PC-3 (cell line): ENCODE measurements around the gene MAZ. TPM values are rescaled to one million over a fixed set of nuclear protein-coding genes. Genes with fewer than 3 reads are reported as not detected.
A peak's percentile ranks its signal among the peaks of the same experiment; 100 is the strongest.

Experiments
- ATAC-seq: fragments of 200-7000 bp; cut with Tn5 transposase; 2 replicates; pipeline ENCODE4 v1.9.1; 2020; ENCODE audit warnings: mild to moderate bottlenecking, moderate library complexity
- BruUV-seq: library from RNA; stranded (reverse); fragments of 400-500 nt; replicated peaks from 2 replicates; lab custom pipeline; 2021; lab: Mats Ljungman, UMichigan
- CTCF ChIA-PET: fragments of 300-600 bp; sonication (Branson Sonifier 250); formaldehyde crosslinking; loops from one replicate; lab custom pipeline; 2022; ENCODE audit warnings: antibody characterized with exemption; lab: Charles Lee
- POLR2A ChIA-PET: fragments of 300-600 bp; sonication (Branson Sonifier 250); formaldehyde crosslinking; loops from one replicate; lab custom pipeline; 2022; ENCODE audit warnings: antibody characterized with exemption; ENCODE audit not compliant: unreplicated experiment; lab: Charles Lee
- DNase-seq: peaks from one replicate; pipeline ENCODE4 v3.0.0-alpha.2; 2015
- H2AFZ ChIP-seq: fragments of 300-600 bp; sonication (generic); 2 replicates; pipeline ENCODE4 v1.6.0; 2016; ENCODE audit warnings: antibody characterized with exemption, low read length
- H3F3A ChIP-seq: fragments of 300-600 bp; sonication (generic); one replicate; pipeline ENCODE4 v1.6.0; 2017; ENCODE audit warnings: antibody characterized with exemption, low read length, control low read depth, mild to moderate bottlenecking; ENCODE audit not compliant: unreplicated experiment
- H3K27ac ChIP-seq: fragments of 300-600 bp; sonication (generic); 2 replicates; pipeline ENCODE4 v1.5.1; 2016; ENCODE audit warnings: mild to moderate bottlenecking, low read length
- H3K27me3 ChIP-seq: fragments of 300-600 bp; sonication (generic); 2 replicates; pipeline ENCODE4 v1.6.1; 2016; ENCODE audit warnings: low read length, mixed read lengths
- H3K36me3 ChIP-seq: fragments of 300-600 bp; sonication (generic); 2 replicates; pipeline ENCODE4 v1.6.1; 2016; ENCODE audit warnings: low read depth, mixed run types, low read length, mixed read lengths
- H3K4me1 ChIP-seq: fragments of 300-600 bp; sonication (generic); 2 replicates; pipeline ENCODE4 v1.5.1; 2016; ENCODE audit warnings: low read length; ENCODE audit not compliant: insufficient read depth
- H3K4me2 ChIP-seq: fragments of 300-600 bp; sonication (generic); 2 replicates; pipeline ENCODE4 v1.6.0; 2016; ENCODE audit warnings: low read length
- H3K4me3 ChIP-seq: fragments of 300-600 bp; sonication (generic); 2 replicates; pipeline ENCODE4 v1.5.1; 2016; ENCODE audit warnings: mild to moderate bottlenecking, low read length, mixed read lengths
- H3K79me2 ChIP-seq: fragments of 300-600 bp; sonication (generic); 2 replicates; pipeline ENCODE4 v1.6.1; 2017; ENCODE audit warnings: low read length, mixed read lengths
- H3K9ac ChIP-seq: fragments of 300-600 bp; sonication (generic); 2 replicates; pipeline ENCODE4 v1.6.0; 2016; ENCODE audit warnings: mild to moderate bottlenecking, low read length
- H3K9me2 ChIP-seq: fragments of 300-600 bp; sonication (generic); replicated peaks from 2 replicates; pipeline ENCODE4 v1.6.1; 2016; ENCODE audit warnings: mixed run types, low read length, mixed read lengths
- H3K9me3 ChIP-seq: fragments of 300-600 bp; sonication (generic); 2 replicates; pipeline ENCODE4 v1.6.1; 2016; ENCODE audit warnings: low read length, mixed read lengths
- H4K20me1 ChIP-seq: fragments of 300-600 bp; sonication (generic); 2 replicates; pipeline ENCODE4 v1.6.1; 2016; ENCODE audit warnings: low read length, mixed read lengths
- EZH2 ChIP-seq: fragments of 300-600 bp; sonication (generic); IDR thresholded peaks from one replicate; pipeline ENCODE4 v1.6.1; 2017; ENCODE audit warnings: antibody characterized with exemption, mild to moderate bottlenecking, low read length; ENCODE audit not compliant: unreplicated experiment
- EZH2phosphoT487 ChIP-seq: fragments of 300-600 bp; sonication (generic); IDR thresholded peaks from 2 replicates; pipeline ENCODE4 v1.6.1; 2018; ENCODE audit warnings: mild to moderate bottlenecking, antibody characterized with exemption, low read length, borderline replicate concordance
- intact Hi-C: fragments of 100-400 bp; cut with micrococcal nuclease; formaldehyde crosslinking; loops from 2 replicates; pipeline ENCODE4 v1.9.0; 2023
- total RNA-seq: library from RNA; depleted of rRNA; stranded (reverse); fragments of >200 nt; gene quantifications from 2 replicates; pipeline ENCODE4 v1.2.3, GENCODE V29; 2014
- TF ChIP-seq, protein P1 (sequence below): fragments of 300-600 bp; sonication (generic); conservative IDR thresholded peaks from 2 replicates; pipeline ENCODE4 v1.5.1; 2017; ENCODE audit warnings: antibody characterized with exemption, low read depth, mild to moderate bottlenecking, low read length

The MAZ gene
- total RNA-seq, 1 experiment from 2014 or later: 279 TPM

DNA sequence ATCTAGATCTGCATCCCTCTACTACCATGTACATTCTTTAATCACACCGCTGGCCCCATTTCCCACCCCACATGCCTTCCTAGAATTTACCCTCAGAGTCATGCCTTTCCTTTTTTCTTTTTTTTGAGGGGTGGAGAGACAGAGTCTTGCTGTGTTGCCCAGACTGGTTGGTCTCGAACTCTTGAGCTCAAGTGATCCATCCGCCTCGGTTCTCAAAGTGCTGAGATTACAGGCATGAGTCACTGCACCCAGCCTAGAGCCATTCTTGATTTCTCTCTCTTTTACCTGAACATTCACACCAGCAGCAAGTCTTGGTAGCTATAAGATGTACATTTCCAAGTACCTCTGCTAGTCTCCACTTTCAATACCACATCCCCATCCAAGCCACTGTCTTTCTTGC is 11.8 kb downstream of the MAZ start:
- Histone ChIP-seq H3F3A (peaks cover 3% of the 10 kb centered on the region), H3K4me3 (no peak overlapping the region), H3K9ac (no peak overlapping the region), H3K9me3 (no peaks in the 10 kb centered on the region), H3K27me3 (no peaks in the 10 kb centered on the region), H3K79me2 (peaks cover 38% of the 10 kb centered on the region), H3K4me2 (peak overlapping the region; percentile 96), H3K9me2 (no peaks in the 10 kb centered on the region), H3K4me1 (peaks cover 54% of the 10 kb centered on the region), H2AFZ (no peak overlapping the region), H3K36me3 (no peaks in the 10 kb centered on the region; the same call in none of the 2 replicates), H3K27ac (no peak overlapping the region), H4K20me1 (no peaks in the 10 kb centered on the region)
- ChIA-PET CTCF (interaction anchor here (2.7 kb wide), 1 partner anchor 30 kb away, joined by 9 read pairs; no protein-coding TSS in a partner anchor), POLR2A (no interaction called here)
- TF ChIP-seq EZH2phosphoT487: no peak
- TF ChIP-seq, protein P1, sequence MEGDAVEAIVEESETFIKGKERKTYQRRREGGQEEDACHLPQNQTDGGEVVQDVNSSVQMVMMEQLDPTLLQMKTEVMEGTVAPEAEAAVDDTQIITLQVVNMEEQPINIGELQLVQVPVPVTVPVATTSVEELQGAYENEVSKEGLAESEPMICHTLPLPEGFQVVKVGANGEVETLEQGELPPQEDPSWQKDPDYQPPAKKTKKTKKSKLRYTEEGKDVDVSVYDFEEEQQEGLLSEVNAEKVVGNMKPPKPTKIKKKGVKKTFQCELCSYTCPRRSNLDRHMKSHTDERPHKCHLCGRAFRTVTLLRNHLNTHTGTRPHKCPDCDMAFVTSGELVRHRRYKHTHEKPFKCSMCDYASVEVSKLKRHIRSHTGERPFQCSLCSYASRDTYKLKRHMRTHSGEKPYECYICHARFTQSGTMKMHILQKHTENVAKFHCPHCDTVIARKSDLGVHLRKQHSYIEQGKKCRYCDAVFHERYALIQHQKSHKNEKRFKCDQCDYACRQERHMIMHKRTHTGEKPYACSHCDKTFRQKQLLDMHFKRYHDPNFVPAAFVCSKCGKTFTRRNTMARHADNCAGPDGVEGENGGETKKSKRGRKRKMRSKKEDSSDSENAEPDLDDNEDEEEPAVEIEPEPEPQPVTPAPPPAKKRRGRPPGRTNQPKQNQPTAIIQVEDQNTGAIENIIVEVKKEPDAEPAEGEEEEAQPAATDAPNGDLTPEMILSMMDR: no peak
- TF ChIP-seq EZH2: no peak
- intact Hi-C loops: loop anchor here (5.0 kb wide), 2 partner anchors 44 to 204 kb away; partner anchors contain the start of genes C16orf92 and CDIPT
- no TSS peak for BruUV-seq
- no peak for ATAC-seq
- no peak for DNase-seq

DNA sequence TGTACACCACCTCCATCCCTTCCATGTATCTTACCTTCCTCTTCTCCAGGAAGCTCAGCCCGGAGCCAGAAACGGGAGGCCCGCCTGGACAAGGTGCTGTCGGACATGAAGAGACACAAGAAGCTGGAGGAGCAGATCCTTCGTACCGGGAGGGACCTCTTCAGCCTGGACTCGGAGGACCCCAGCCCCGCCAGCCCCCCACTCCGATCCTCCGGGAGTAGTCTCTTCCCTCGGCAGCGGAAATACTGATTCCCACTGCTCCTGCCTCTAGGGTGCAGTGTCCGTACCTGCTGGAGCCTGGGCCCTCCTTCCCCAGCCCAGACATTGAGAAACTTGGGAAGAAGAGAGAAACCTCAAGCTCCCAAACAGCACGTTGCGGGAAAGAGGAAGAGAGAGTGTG is 13.2 kb downstream of the MAZ start:
- POLR2A ChIA-PET: interaction anchor here (0.8 kb wide), 1 partner anchor 11 kb away, joined by 3 read pairs; no protein-coding TSS in a partner anchor
- Histone ChIP-seq H3K79me2 (peaks cover 38% of the 10 kb centered on the region), H3K9ac (no peak overlapping the region), H3K27me3 (no peaks in the 10 kb centered on the region), H3K4me1 (peaks cover 62% of the 10 kb centered on the region), H3F3A (peaks cover 3% of the 10 kb centered on the region), H3K4me3 (peak overlapping the region; percentile 76), H4K20me1 (no peaks in the 10 kb centered on the region), H3K4me2 (peak overlapping the region; percentile 92), H2AFZ (no peak overlapping the region), H3K9me2 (no peaks in the 10 kb centered on the region), H3K9me3 (no peaks in the 10 kb centered on the region), H3K36me3 (no peaks in the 10 kb centered on the region; the same call in none of the 2 replicates), H3K27ac (no peak overlapping the region)
- ATAC-seq: no peak
- intact Hi-C loops: loop anchor here (5.0 kb wide), 2 partner anchors 43 to 203 kb away; partner anchors contain the start of genes C16orf92 and CDIPT
- DNase-seq: no peak
- TF ChIP-seq, protein P1: peak; percentile 49
- TF ChIP-seq EZH2phosphoT487 (no peak), EZH2 (no peak)
- CTCF ChIA-PET: interaction anchor here (1.0 to 2.7 kb wide), 3 partner anchors 23 to 80 kb away, joined by 5 to 9 read pairs (median 8); partner anchors contain the start of gene SEZ6L2
- no TSS peak for BruUV-seq

DNA sequence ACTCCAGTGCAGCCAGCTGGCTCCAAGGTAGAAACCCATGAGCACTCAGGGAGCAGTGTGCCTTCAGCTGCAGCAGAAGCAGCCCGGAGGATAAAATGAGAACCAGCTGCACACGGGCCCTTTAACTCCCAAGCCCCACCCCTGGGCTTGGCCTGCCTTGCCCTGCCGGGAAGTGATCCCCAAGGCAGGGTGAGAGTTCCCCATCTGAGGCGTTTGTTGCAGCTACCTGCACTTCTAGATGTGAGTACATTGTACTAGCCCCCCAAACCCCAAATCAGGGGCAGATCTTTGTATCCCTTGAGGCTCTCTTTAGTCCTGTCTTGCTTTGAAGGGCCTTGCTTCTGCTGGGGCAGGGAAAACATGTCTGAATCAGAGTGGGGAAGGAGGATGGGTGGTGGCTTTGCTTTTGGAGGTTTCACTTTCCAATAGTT is 14.0 kb downstream of the MAZ start, which contains the start of gene MVP:
TSS of gene MVP (plus strand) at position 192 of the 431 bp plus-strand sequence. CDS start 10,088 bp downstream, outside the sequence.
- intact Hi-C loops: no loop called here
- Histone ChIP-seq H4K20me1 (no peaks in the 10 kb centered on the region), H3K27ac (peak within 1 kb of the TSS; percentile 62), H3K27me3 (no peaks in the 10 kb centered on the region), H3K9me3 (no peaks in the 10 kb centered on the region), H3K4me2 (peak within 1 kb of the TSS; percentile 92), H3K36me3 (no peaks in the 10 kb centered on the region; the same call in none of the 2 replicates), H3K9ac (peak within 1 kb of the TSS; percentile 56), H3K79me2 (peaks cover 38% of the 10 kb centered on the region), H3K9me2 (no peaks in the 10 kb centered on the region), H3F3A (peaks cover 3% of the 10 kb centered on the region), H2AFZ (peak within 1 kb of the TSS; percentile 50; the same call in 1 of the 2 replicates), H3K4me1 (peaks cover 64% of the 10 kb centered on the region), H3K4me3 (peak within 1 kb of the TSS; percentile 76)
- ChIA-PET POLR2A (interaction anchor here (0.8 kb wide), 1 partner anchor 11 kb away, joined by 3 read pairs; no protein-coding TSS in a partner anchor), CTCF (interaction anchor here (0.6 to 2.7 kb wide), 4 partner anchors 23 to 102 kb away, joined by 5 to 9 read pairs (median 7); partner anchors contain the start of gene SEZ6L2)
- DNase-seq (peak; percentile 59), ATAC-seq (peak; percentile 45)
- no TSS peak for BruUV-seq
- TF ChIP-seq EZH2phosphoT487: no peak
